Right lobe of liver (tissue), 4 donors: ENCODE results near the gene DLG5.

Source experiments
- POLR2A ChIP-seq: fragments of 450-650 bp; IDR thresholded peaks from one replicate; pipeline ENCODE4 v1.6.1; 2017; ENCODE audit warnings: antibody characterized with exemption, mild to moderate bottlenecking
- TF ChIP-seq, protein P1 (sequence below), 4 donors: fragments of 200-600 bp in 3 of 4; fragments of 450-650 bp in 1 of 4; IDR thresholded peaks; one replicate each; pipeline versions ENCODE4 v1.5.1 to v1.8.0; 2016 to 2022; ENCODE audit warnings: antibody characterized with exemption in 4 of 4, mild to moderate bottlenecking in 2 of 4
- donor health status: DM: no; HTN: no; CAD: no.
- donor health status: DM: no; HTN: no; CAD: no.
- donor health status: DM: no; HTN: yes; CAD: no.

DNA sequence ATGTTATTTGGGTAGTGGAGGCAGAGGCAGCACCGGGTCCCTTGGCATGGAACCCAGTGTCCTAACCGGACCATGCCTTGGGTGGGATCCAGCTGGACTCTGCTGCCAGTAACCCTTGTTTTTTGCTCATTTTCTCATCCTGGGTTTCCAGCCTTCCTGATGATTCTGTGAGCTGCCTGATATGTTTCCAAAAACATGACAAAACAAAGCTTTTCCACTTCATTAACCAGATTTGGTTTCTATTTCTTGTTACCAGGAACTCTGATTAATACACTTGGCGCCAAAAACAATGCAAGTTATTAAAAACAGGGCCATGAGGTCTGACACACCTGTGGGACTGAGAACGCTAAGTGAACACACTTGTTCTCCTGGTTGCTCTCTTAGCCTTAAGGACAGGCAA, 32.8 kb upstream of the DLG5 start:
- TF ChIP-seq, protein P1, sequence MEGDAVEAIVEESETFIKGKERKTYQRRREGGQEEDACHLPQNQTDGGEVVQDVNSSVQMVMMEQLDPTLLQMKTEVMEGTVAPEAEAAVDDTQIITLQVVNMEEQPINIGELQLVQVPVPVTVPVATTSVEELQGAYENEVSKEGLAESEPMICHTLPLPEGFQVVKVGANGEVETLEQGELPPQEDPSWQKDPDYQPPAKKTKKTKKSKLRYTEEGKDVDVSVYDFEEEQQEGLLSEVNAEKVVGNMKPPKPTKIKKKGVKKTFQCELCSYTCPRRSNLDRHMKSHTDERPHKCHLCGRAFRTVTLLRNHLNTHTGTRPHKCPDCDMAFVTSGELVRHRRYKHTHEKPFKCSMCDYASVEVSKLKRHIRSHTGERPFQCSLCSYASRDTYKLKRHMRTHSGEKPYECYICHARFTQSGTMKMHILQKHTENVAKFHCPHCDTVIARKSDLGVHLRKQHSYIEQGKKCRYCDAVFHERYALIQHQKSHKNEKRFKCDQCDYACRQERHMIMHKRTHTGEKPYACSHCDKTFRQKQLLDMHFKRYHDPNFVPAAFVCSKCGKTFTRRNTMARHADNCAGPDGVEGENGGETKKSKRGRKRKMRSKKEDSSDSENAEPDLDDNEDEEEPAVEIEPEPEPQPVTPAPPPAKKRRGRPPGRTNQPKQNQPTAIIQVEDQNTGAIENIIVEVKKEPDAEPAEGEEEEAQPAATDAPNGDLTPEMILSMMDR (IDR thresholded peaks at IDR 0.05): no peak
- no peak for TF ChIP-seq POLR2A
